Measurements from ENCODE around the gene REELD1. TPM values are rescaled to one million over a fixed set of nuclear protein-coding genes. Genes with fewer than 3 reads are reported as not detected.
A peak's percentile ranks its signal among the peaks of the same experiment; 100 is the strongest.

The REELD1 gene
- total RNA-seq, 1 donor from 2014 or later: not detected

DNA sequence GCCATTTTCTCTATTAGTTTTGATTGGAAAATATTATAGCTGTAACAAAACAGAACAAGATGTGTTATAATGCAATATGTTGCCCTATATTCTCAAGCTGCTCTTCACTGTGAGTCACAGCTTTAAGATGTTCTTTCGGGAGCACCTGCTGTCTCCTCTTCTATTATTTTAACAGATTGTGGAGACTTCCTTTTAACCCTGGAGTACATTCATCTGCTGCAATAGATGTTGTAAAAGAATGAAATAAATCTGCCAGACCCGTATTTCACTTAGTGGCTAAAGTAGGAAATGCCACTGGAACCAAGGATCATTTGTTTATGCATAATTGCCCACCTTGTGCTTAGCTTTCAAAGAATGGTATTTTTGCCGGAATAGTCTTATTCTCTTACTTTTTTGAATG lies 27.7 kb upstream of the REELD1 start:
- no peak for FAIRE-seq
- peaks cover 4% of the 10 kb centered on the region for H3K36me3 ChIP-seq (ENCODE audit: insufficient read depth, low read length)

DNA sequence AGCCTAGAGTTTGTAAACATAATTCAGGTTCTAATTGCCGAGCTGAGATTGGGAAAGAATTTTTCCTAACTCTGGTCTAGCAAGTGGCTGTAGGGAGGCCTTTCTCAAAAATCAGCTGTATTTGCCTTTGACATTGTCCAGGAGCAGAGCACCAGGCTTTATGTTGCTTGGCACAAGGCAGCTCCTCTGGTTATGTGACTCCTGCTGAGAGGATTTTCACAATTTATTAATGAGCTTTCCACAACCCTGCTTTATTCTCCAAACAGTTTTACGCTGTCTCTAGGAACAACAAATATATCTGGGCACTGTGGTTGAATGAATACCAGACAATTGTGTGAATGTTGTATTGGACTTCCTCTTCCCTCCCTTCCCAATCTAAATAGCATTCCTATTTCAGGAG lies 23.9 kb upstream of the REELD1 start:
- H3K4me2 ChIP-seq (ENCODE audit: low read length): no peak overlapping the region
- FAIRE-seq (no peak), DNase-seq (ENCODE audit: low read depth) (peak; percentile 51)
- no peaks in the 10 kb centered on the region for H3K27me3 ChIP-seq (ENCODE audit: insufficient read depth, low read length)
- no peaks in the 10 kb centered on the region for H3K9me3 ChIP-seq (ENCODE audit: insufficient read depth, low read depth, low read length)
- H3K4me3 ChIP-seq (ENCODE audit: insufficient read depth, low read depth, low read length): no peak overlapping the region
- H3K36me3 Mint-ChIP-seq (ENCODE audit: low read depth, unreplicated experiment): peaks cover 1% of the 10 kb centered on the region
- H3K4me1 ChIP-seq (ENCODE audit: insufficient read depth, low read length): peaks cover 8% of the 10 kb centered on the region
- no peak overlapping the region for H3K9ac ChIP-seq (ENCODE audit: low read length)
- peaks cover 4% of the 10 kb centered on the region for H3K36me3 ChIP-seq (ENCODE audit: insufficient read depth, low read length)
- H3K4me1 Mint-ChIP-seq (ENCODE audit: low read depth, unreplicated experiment): peaks cover 2% of the 10 kb centered on the region
- H4K20me1 ChIP-seq (ENCODE audit: insufficient read depth, low read length): no peaks in the 10 kb centered on the region
- no peaks in the 10 kb centered on the region for H3K9me3 Mint-ChIP-seq (ENCODE audit: unreplicated experiment)
- H3K4me3 Mint-ChIP-seq (ENCODE audit: unreplicated experiment): no peak overlapping the region
- no peak for TF ChIP-seq EZH2 (IDR thresholded peaks at IDR 0.05; ENCODE audit: insufficient read depth, low read length)
- TF ChIP-seq, protein P1, sequence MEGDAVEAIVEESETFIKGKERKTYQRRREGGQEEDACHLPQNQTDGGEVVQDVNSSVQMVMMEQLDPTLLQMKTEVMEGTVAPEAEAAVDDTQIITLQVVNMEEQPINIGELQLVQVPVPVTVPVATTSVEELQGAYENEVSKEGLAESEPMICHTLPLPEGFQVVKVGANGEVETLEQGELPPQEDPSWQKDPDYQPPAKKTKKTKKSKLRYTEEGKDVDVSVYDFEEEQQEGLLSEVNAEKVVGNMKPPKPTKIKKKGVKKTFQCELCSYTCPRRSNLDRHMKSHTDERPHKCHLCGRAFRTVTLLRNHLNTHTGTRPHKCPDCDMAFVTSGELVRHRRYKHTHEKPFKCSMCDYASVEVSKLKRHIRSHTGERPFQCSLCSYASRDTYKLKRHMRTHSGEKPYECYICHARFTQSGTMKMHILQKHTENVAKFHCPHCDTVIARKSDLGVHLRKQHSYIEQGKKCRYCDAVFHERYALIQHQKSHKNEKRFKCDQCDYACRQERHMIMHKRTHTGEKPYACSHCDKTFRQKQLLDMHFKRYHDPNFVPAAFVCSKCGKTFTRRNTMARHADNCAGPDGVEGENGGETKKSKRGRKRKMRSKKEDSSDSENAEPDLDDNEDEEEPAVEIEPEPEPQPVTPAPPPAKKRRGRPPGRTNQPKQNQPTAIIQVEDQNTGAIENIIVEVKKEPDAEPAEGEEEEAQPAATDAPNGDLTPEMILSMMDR (IDR thresholded peaks at IDR 0.05; ENCODE audit: insufficient read depth, low read depth, low read length): no peak
- H3K27me3 Mint-ChIP-seq (ENCODE audit: low read depth, unreplicated experiment): no peaks in the 10 kb centered on the region
- H2AFZ ChIP-seq (ENCODE audit: low read depth, low read length): no peak overlapping the region
- H3K27ac ChIP-seq (ENCODE audit: low read depth, low read length): peak overlapping the region; percentile 7
- H3K79me2 ChIP-seq (ENCODE audit: insufficient read depth, low read length): no peaks in the 10 kb centered on the region
- no peak overlapping the region for H3K27ac Mint-ChIP-seq (ENCODE audit: unreplicated experiment)

More for the DNA sequence above, 27.7 kb upstream of the REELD1 start:
- no peak overlapping the region for H3K27ac ChIP-seq (ENCODE audit: low read depth, low read length)
- H3K4me3 ChIP-seq (ENCODE audit: insufficient read depth, low read depth, low read length): no peak overlapping the region
- Mint-ChIP-seq H3K9me3 (ENCODE audit: unreplicated experiment) (no peaks in the 10 kb centered on the region), H3K4me1 (ENCODE audit: low read depth, unreplicated experiment) (no peaks in the 10 kb centered on the region), H3K36me3 (ENCODE audit: low read depth, unreplicated experiment) (no peaks in the 10 kb centered on the region), H3K27me3 (ENCODE audit: low read depth, unreplicated experiment) (no peaks in the 10 kb centered on the region), H3K4me3 (ENCODE audit: unreplicated experiment) (no peak overlapping the region), H3K27ac (ENCODE audit: unreplicated experiment) (no peak overlapping the region)
- no peak for TF ChIP-seq EZH2 (IDR thresholded peaks at IDR 0.05; ENCODE audit: insufficient read depth, low read length)
- TF ChIP-seq, protein P1 (IDR thresholded peaks at IDR 0.05; ENCODE audit: insufficient read depth, low read depth, low read length): no peak
- DNase-seq (ENCODE audit: low read depth): no peak
- no peaks in the 10 kb centered on the region for H4K20me1 ChIP-seq (ENCODE audit: insufficient read depth, low read length)
- H2AFZ ChIP-seq (ENCODE audit: low read depth, low read length): no peak overlapping the region
- no peaks in the 10 kb centered on the region for H3K9me3 ChIP-seq (ENCODE audit: insufficient read depth, low read depth, low read length)
- H3K79me2 ChIP-seq (ENCODE audit: insufficient read depth, low read length): peaks cover 14% of the 10 kb centered on the region
- no peak overlapping the region for H3K4me2 ChIP-seq (ENCODE audit: low read length)
- H3K27me3 ChIP-seq (ENCODE audit: insufficient read depth, low read length): no peaks in the 10 kb centered on the region
- H3K4me1 ChIP-seq (ENCODE audit: insufficient read depth, low read length): no peaks in the 10 kb centered on the region
- H3K9ac ChIP-seq (ENCODE audit: low read length): no peak overlapping the region

DNA sequence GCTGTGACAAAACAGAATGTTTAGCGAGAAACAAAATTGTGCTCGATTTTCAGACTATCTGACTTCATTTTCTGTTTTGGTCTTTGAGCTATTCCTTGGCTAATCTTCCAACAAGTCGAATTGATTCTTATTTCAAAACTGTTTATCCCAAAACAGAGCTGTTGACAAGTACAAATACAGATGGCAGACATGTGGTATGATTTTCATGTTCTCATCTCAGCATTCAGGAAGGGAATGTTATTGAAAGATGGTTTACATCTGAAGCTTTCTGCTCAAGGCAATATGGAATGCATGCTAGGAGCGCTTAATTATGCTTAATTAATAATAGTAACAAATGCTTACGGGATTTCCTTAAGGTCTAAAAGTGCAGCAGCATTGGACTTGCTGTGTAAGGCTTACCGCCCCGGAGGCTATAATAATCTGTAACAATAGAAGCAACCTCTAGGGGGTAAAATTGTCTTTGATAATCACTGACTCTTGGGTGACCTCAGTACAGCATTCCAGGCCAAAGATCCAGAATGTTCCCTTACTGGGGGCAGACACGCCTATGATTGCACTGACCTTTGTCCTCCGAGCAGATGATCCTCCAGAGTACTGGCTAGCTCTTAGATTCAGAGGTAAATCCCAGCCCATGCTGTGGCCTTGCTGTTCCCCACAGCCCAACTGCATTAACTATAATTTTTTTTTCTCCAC lies 22.4 kb upstream of the REELD1 start:
- Mint-ChIP-seq H3K4me1 (ENCODE audit: low read depth, unreplicated experiment) (peaks cover 9% of the 10 kb centered on the region), H3K9me3 (ENCODE audit: unreplicated experiment) (no peaks in the 10 kb centered on the region), H3K27ac (ENCODE audit: unreplicated experiment) (no peak overlapping the region), H3K27me3 (ENCODE audit: low read depth, unreplicated experiment) (no peaks in the 10 kb centered on the region), H3K4me3 (ENCODE audit: unreplicated experiment) (no peak overlapping the region), H3K36me3 (ENCODE audit: low read depth, unreplicated experiment) (peaks cover 1% of the 10 kb centered on the region)
- H3K79me2 ChIP-seq (ENCODE audit: insufficient read depth, low read length): no peaks in the 10 kb centered on the region
- H3K27ac ChIP-seq (ENCODE audit: low read depth, low read length): no peak overlapping the region
- H3K4me2 ChIP-seq (ENCODE audit: low read length): no peak overlapping the region
- TF ChIP-seq, protein P1 (IDR thresholded peaks at IDR 0.05; ENCODE audit: insufficient read depth, low read depth, low read length): no peak
- TF ChIP-seq EZH2 (IDR thresholded peaks at IDR 0.05; ENCODE audit: insufficient read depth, low read length): no peak
- peaks cover 4% of the 10 kb centered on the region for H3K36me3 ChIP-seq (ENCODE audit: insufficient read depth, low read length)
- H4K20me1 ChIP-seq (ENCODE audit: insufficient read depth, low read length): no peaks in the 10 kb centered on the region
- no peak overlapping the region for H3K4me3 ChIP-seq (ENCODE audit: insufficient read depth, low read depth, low read length)
- no peak for DNase-seq (ENCODE audit: low read depth)
- no peak overlapping the region for H3K9ac ChIP-seq (ENCODE audit: low read length)
- no peak overlapping the region for H2AFZ ChIP-seq (ENCODE audit: low read depth, low read length)
- H3K4me1 ChIP-seq (ENCODE audit: insufficient read depth, low read length): peaks cover 13% of the 10 kb centered on the region
- no peaks in the 10 kb centered on the region for H3K9me3 ChIP-seq (ENCODE audit: insufficient read depth, low read depth, low read length)
- FAIRE-seq: no peak
- no peaks in the 10 kb centered on the region for H3K27me3 ChIP-seq (ENCODE audit: insufficient read depth, low read length)

Measured in astrocyte (in vitro differentiated cells and primary cell).